Measurements from ENCODE around the gene UBXN10.

The UBXN10 gene

GRCh38 chr1:20185834-20186782, at the start of gene UBXN10, which contains the start of gene PLA2G2C:
TSS of gene UBXN10 (plus strand) at chr1:20186096. CDS start at chr1:20190562, 4,466 bp downstream.
TSS of gene PLA2G2C (minus strand) at chr1:20186518. CDS start at chr1:20177363, 9,155 bp downstream.
- DNase-seq: no peak

- no peak for DNase-seq
These were observed 49.6 kb upstream of the UBXN10 start for GRCh38 chr1:20136249-20136648.

- DNase-seq: no peak
These were observed 48.8 kb upstream of the UBXN10 start for GRCh38 chr1:20137055-20137454.

GRCh38 chr1:20137604-20138003, 48.3 kb upstream of the UBXN10 start:
- no peak for DNase-seq

- DNase-seq: no peak
These were observed 47.5 kb upstream of the UBXN10 start for GRCh38 chr1:20138346-20138745.

GRCh38 chr1:20138961-20139550, 46.8 kb upstream of the UBXN10 start, which contains the start of gene PLA2G2F:
TSS of gene PLA2G2F (plus strand) at chr1:20139323. CDS start at chr1:20139428, 105 bp downstream.
- no peak for DNase-seq

- no peak for DNase-seq
These were observed 45.9 kb upstream of the UBXN10 start for GRCh38 chr1:20139776-20140612.

- DNase-seq: no peak
These were observed 44.9 kb upstream of the UBXN10 start for GRCh38 chr1:20141001-20141400.

- no peak for DNase-seq
These were observed 44.4 kb upstream of the UBXN10 start for GRCh38 chr1:20141466-20141865.

GRCh38 chr1:20142001-20142710, 43.7 kb upstream of the UBXN10 start:
- DNase-seq: no peak

- DNase-seq: no peak
These were observed 42.6 kb upstream of the UBXN10 start for GRCh38 chr1:20143318-20143717.

- DNase-seq: no peak
These were observed 41.9 kb upstream of the UBXN10 start for GRCh38 chr1:20143734-20144565.

- no peak for DNase-seq
These were observed 37.9 kb upstream of the UBXN10 start for GRCh38 chr1:20147846-20148570.

GRCh38 chr1:20148571-20149500, 37.1 kb upstream of the UBXN10 start:
- no peak for DNase-seq

- no peak for DNase-seq
These were observed 36.1 kb upstream of the UBXN10 start for GRCh38 chr1:20149601-20150325.

GRCh38 chr1:20150326-20150705, 35.6 kb upstream of the UBXN10 start:
- no peak for DNase-seq

GRCh38 chr1:20150969-20151368, 34.9 kb upstream of the UBXN10 start:
- DNase-seq: no peak

- peak; percentile 47 for DNase-seq
These were observed 33.8 kb upstream of the UBXN10 start for GRCh38 chr1:20151906-20152598.
